ENCODE data around the gene IQSEC1.

The IQSEC1 gene

GRCh38 chr3:12959410-12959809 lies 113.8 kb downstream of the IQSEC1 start:
- H3K9me3 ChIP-seq (ENCODE audit: severe bottlenecking), result no peaks in the 10 kb centered on the region
- no peaks in the 10 kb centered on the region for H3K27me3 ChIP-seq (ENCODE audit: insufficient read depth, poor library complexity, severe bottlenecking)
- H3K27ac ChIP-seq (ENCODE audit: poor library complexity, severe bottlenecking), result no peak overlapping the region
- no peak for TF ChIP-seq CTCF (IDR thresholded peaks at IDR 0.05; ENCODE audit: poor library complexity, severe bottlenecking)
- no peak overlapping the region for H3K4me3 ChIP-seq (ENCODE audit: severe bottlenecking)
- H3K36me3 ChIP-seq (ENCODE audit: low read depth), result no peaks in the 10 kb centered on the region
- ATAC-seq (ENCODE audit: low read depth), result no peak
- DNase-seq (ENCODE audit: low spot score), result no peak
- H3K4me1 ChIP-seq (ENCODE audit: insufficient read depth, poor library complexity, severe bottlenecking), result no peaks in the 10 kb centered on the region

- H3K27ac ChIP-seq (ENCODE audit: poor library complexity, severe bottlenecking), result no peak overlapping the region
- DNase-seq (ENCODE audit: low spot score) (no peak), ATAC-seq (ENCODE audit: low read depth) (no peak)
- H3K9me3 ChIP-seq (ENCODE audit: severe bottlenecking), result no peaks in the 10 kb centered on the region
- H3K4me3 ChIP-seq (ENCODE audit: severe bottlenecking), result no peak overlapping the region
- no peak for TF ChIP-seq CTCF (IDR thresholded peaks at IDR 0.05; ENCODE audit: poor library complexity, severe bottlenecking)
- H3K4me1 ChIP-seq (ENCODE audit: insufficient read depth, poor library complexity, severe bottlenecking), result no peaks in the 10 kb centered on the region
- H3K27me3 ChIP-seq (ENCODE audit: insufficient read depth, poor library complexity, severe bottlenecking), result no peaks in the 10 kb centered on the region
- no peaks in the 10 kb centered on the region for H3K36me3 ChIP-seq (ENCODE audit: low read depth)
These were observed 115.1 kb downstream of the IQSEC1 start for GRCh38 chr3:12957824-12958792.

- TF ChIP-seq CTCF (IDR thresholded peaks at IDR 0.05; ENCODE audit: poor library complexity, severe bottlenecking), result no peak
- no peak overlapping the region for H3K4me3 ChIP-seq (ENCODE audit: severe bottlenecking)
- DNase-seq (ENCODE audit: low spot score) (no peak), ATAC-seq (ENCODE audit: low read depth) (no peak)
- no peak overlapping the region for H3K27ac ChIP-seq (ENCODE audit: poor library complexity, severe bottlenecking)
- H3K9me3 ChIP-seq (ENCODE audit: severe bottlenecking), result no peaks in the 10 kb centered on the region
- no peaks in the 10 kb centered on the region for H3K4me1 ChIP-seq (ENCODE audit: insufficient read depth, poor library complexity, severe bottlenecking)
- H3K36me3 ChIP-seq (ENCODE audit: low read depth), result no peaks in the 10 kb centered on the region
- H3K27me3 ChIP-seq (ENCODE audit: insufficient read depth, poor library complexity, severe bottlenecking), result no peaks in the 10 kb centered on the region
These were observed 115.9 kb downstream of the IQSEC1 start for GRCh38 chr3:12957339-12957738.

- DNase-seq (ENCODE audit: low spot score) (no peak), ATAC-seq (ENCODE audit: low read depth) (no peak)
- Histone ChIP-seq H3K4me3 (ENCODE audit: severe bottlenecking) (no peak overlapping the region), H3K27me3 (ENCODE audit: insufficient read depth, poor library complexity, severe bottlenecking) (no peaks in the 10 kb centered on the region), H3K27ac (ENCODE audit: poor library complexity, severe bottlenecking) (no peak overlapping the region), H3K9me3 (ENCODE audit: severe bottlenecking) (no peaks in the 10 kb centered on the region), H3K36me3 (ENCODE audit: low read depth) (no peaks in the 10 kb centered on the region), H3K4me1 (ENCODE audit: insufficient read depth, poor library complexity, severe bottlenecking) (no peaks in the 10 kb centered on the region)
- no peak for TF ChIP-seq CTCF (IDR thresholded peaks at IDR 0.05; ENCODE audit: poor library complexity, severe bottlenecking)
These were observed 116.9 kb downstream of the IQSEC1 start for GRCh38 chr3:12956316-12956660.

Measured in RWPE2 (cell line).